GM19193 (cell line): ENCODE measurements around the gene MEG3.

ENCODE experiments used
- POLR2A ChIP-seq: IDR thresholded peaks from 4 replicates; pipeline ENCODE4 v1.6.1; 2011; ENCODE audit not compliant: insufficient read depth, insufficient read length; ENCODE audit errors: extremely low read depth

Gene MEG3

DNA sequence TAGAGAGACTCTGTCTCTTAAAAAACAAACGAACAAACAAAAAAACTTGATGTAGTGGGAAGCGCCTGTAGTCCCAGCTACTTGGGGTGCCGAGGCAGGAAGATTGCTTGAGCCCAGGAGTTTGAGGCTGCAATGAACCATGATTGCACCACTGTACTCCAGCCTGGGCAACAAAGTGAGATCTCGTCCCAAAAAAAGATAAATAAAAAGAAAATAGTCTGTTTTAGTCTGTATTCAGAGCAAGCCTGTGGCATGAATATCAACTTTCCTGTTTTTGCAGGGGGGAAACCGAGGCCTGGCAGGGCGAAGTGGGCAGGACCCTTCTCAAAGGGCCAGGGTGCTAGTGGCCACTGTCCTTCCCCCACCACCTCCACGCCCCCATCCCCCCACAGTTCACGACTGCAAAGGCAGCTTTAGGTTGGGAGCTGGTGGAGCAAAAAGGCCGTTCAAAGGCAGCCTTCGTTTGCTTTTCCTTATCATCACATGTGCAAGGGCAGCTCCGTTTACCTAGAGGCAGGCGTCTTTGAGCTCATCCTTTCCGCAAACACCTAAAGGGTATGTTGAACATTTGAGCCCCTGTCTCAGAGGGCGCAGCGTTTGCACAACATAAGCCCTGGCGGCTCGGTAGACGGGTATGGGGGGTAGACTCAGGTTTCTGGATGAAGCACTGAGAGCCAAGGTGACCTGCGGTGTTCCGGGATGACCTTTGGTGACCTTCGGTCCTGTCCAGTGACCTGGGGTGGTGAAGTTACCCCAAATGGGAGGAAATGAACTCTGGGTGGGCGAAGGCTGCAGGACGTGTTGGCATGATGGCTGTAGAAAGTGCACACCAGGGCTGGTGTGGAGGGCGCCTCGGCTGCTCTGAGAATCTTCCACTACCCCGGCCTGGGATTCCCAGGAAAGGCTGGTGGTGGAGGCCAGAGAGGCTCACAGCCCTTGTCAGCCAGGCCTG, 8.7 kb upstream of the MEG3 start:
- TF ChIP-seq POLR2A: no peak

DNA sequence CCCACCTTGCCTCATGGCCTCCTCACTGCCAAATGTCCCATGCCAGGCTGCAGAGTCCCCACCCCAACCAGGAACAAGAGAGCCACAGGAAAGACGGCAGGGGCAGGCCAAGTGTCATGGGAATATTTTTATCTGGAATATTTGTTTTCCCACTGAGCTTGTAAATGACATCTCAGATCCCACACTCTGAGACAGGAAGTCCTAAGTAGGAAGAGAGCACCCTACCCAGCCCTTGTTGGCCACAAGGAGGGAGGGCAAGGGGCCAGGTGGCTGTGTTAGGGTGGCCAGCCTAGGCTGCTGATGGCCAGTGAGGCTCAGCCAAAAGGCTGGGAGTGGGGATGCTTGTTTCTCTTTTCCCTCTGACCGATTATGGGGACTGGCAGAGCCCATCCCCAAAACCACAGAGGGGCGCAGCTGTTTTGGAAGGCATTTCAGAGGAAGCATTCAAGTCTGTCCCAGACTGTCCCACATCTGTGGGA, 7.7 kb upstream of the MEG3 start:
- TF ChIP-seq POLR2A: no peak

DNA sequence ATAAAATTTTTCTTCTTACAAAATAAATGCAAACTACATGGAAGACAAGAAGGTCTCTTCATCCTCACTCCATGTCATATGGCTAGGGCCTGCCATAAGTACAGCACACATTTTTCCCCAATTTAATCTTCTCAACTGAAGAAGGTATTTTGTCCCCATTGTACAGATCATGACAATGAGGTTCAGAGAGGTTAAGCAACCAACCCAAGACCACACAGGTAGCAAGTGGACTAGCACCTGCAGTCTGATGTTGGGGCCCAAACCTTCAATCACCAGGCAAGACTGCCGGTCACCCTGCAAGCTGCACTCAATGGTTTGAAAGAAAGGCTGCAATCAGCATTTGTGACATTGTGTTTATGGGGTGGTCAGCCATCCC, 6.5 kb upstream of the MEG3 start:
- TF ChIP-seq POLR2A: no peak

DNA sequence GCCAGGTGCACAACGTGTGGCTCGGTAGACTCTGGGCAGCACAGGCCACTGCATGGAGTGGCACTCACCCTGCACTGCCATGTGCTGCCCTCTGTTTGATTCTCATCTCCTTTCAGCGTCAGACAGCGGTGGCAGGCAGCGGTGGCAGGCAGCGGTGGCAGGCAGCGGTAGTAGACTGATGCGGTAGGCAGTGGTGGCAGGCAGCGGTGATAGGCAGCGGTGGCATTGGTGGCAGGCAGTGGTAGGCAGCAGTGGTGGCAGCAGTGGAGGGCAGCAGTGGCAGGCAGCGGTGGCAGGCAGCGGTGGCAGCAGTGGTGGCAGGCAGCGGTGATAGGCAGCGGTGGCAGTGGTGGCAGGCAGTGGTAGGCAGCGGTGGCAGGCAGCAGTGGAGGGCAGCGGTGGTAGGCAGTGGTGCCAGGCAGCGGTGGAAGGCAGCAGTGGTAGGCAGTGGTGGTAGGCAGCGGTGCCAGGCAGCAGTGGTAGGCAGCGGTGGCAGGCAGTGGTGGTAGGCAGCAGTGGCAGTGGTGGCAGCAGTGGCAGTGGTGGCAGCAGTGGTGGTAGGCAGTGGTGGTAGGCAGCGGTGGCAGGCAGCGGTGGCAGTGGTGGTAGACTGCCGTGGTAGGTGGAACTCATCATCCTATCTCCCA, 6.0 kb upstream of the MEG3 start:
- no peak for TF ChIP-seq POLR2A

DNA sequence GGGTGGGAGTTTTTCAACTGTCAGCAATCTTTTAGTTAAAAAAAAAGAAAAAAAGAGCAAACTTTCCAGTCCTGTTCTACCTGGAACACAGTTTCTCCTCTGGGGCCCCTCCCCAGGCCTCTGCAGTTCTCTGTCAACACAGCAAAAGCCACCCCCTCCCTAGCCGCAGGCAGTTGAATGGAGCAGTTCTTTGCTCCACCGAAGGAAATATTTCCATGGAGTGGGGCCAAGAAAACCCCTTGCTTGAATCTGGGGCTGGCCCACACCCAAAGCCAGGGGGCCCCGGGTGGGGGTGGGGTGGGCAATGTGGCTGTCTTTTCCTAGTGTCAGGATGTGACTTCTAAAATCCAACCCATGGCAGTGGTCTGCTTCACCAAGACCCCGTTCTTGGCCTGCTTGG, 5.0 kb upstream of the MEG3 start:
- no peak for TF ChIP-seq POLR2A

DNA sequence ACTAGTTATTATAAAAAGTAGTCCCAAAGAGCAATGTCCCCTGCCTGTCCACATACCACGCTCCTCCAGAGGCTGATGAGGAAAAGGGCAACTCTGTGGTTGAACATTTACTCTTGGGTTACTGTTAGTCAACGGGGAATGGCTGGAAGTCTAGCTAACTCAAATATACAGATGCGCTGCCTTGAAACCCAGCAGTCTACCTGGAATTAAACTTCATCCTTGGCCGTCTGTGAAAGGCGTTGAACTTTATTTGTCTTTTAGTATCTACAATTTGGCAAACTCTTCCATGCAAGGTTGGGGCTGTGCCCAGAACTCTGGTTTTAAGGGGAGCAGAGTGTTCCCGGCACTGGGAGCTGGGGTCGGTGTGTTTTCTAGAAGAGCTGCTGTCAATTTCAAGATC, 3.9 kb upstream of the MEG3 start:
- TF ChIP-seq POLR2A: no peak

DNA sequence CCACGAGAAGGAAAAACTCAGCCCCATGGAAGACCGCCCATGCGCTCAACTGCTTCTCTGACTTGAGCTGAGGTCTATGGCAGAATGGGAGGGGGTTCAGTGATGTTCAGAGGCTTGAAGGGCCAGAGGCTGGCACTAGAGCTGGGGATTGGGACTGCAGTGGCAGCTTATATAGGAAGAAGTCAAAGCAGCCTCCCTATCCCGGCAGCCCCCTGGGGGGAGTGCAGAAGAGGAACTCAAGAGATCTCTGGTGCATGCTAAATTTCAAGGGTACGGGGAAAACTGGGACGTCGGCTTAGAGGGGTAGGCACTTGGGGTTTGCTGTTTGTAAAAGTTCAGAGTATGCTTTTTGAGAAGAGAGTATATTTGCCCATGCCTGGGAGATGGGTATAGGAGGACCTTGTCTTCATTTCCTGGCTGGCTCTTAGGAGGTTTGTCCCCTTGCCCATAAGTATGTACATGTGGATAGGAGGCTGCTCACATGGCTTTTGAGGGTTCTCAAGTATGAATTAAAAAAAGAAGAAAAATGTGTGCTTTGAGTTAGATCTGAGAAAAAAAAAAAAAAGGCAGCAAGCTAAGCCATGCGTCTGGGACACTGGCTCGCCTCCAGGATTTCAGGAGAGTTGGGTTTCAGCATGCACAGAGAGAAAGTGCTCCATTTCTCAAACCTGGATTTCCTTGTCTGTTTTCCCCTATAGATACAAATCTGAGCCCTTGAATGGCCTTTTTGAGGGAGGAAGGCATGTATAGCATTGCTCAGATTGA, 3.2 kb upstream of the MEG3 start:
- no peak for TF ChIP-seq POLR2A

DNA sequence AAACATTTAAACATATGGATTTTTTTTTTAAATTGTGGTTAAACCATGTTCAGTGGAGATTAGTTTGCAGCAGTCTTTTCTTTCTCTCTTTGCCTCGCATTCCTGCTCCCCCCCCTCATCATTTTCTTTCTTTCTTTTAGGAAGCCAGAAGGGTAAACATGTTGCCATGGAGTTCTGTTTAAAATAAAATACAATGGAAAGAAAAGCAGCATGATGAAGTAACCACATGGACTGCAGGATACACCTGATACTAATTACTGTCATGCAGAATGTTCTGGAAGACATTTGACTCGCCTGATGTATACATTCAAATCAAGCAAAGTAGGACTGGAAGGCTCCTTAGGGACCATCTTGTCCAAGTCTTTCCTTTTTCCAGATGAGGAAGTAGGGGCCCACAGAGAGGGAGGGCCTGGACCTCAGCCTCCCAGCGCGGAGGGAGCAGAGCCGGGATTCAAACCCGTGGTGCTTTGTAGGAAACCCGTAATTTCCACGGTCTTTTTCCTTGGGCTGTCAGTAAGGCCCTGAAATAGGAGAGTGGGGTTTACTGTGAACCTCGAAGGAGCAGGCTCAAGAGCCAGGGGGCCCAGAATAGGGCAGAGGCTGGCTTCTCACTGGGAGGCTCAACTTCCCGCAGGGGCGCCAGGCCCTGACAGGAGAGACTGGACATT, 2.4 kb upstream of the MEG3 start:
- TF ChIP-seq POLR2A: no peak

DNA sequence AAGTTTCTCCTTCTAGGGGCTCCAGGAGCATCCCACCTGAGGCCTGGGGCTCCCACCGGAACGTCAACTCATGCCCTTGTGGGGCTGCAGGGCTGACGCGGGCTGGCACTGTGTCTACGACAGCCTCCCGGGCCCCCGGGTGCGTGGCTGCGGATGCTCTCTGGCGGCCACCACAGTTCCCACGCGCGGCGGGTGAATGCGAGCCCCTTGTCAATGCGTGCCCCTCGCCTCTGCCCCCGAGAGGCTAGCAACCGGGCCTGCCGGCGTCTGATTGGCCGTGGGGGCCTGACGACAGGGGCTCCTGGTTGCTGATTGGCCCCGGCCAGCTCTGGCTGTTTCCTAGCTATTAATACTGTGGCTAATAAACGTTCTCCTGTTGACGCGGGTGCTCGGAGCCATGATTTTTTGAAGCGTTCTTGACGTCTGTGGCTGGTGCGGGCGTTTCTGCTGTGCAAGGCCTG, 1.8 kb upstream of the MEG3 start:
- no peak for TF ChIP-seq POLR2A

DNA sequence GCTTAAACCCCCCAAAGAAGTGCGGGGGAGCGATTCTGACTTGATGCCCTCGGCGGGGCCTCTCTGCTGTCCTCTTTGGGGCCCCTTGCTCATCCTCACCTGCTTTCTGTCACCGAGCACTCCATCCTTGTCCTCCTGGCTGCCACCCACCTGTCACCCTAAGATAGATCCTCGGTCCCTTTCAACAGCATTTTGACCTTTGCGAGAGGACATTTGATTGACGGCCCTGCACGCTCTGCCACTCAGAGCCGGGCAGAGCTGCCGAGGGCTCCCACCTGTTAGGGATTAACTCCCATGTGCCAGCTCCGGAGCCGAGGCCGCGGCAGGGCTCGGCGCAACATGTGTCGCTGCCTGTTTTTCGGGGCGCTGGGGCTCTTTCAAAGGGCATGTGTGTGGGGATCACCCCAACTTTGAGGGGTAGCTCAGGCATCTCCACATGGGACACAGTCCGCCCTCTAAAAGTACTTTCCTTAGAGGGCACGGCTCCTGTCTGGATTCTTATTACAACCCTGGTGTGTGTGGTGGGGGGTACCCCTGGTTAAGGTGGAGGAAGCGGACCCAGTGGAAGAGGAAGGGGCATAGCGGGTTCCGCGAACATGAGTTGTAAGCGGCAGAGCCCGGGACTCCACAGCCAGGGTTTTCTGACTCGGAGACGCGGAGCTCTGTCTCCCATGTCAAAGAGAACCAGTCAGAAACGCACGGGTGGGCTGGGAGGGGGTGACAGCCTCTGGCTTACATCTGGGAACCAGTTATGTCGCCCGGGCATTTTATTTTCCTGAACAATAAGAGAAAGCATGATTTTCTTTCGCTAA, 811 bp upstream of the MEG3 start:
- no peak for TF ChIP-seq POLR2A

DNA sequence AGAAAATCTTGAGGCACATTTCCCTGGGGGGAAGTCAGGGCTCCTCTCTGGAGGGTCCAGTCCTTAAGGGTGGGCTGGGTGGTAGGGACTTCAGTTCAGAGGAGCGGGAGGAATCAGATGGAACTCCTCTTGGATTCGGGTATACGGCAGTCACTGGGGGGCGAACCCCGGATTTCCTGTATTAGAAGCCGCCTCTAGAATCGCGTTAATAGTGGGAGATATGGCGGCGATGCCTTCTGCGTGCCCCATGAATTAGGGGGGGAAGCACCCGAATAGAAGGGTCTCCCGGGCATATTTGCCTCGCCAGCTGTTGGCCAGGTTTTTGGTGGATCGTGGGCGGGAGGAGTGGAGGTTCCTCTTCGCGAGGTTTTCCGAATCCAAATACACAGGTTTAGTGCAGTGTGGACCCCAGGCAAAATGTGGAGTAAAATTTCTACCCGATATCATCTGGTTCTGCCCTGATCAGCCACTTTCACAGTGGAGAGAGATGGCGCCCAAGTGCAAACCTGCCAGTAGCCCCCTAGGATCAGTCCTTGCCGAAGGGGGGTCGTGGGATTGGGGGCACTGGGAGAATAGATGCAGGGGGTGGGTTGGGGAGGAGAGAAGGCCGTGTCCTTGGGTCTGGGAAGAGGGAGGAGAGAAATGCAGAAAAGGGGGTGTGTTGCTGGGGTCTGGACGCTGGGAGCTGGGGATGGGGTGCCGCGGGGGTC, 628 bp downstream of the MEG3 start:
- TF ChIP-seq POLR2A: no peak

DNA sequence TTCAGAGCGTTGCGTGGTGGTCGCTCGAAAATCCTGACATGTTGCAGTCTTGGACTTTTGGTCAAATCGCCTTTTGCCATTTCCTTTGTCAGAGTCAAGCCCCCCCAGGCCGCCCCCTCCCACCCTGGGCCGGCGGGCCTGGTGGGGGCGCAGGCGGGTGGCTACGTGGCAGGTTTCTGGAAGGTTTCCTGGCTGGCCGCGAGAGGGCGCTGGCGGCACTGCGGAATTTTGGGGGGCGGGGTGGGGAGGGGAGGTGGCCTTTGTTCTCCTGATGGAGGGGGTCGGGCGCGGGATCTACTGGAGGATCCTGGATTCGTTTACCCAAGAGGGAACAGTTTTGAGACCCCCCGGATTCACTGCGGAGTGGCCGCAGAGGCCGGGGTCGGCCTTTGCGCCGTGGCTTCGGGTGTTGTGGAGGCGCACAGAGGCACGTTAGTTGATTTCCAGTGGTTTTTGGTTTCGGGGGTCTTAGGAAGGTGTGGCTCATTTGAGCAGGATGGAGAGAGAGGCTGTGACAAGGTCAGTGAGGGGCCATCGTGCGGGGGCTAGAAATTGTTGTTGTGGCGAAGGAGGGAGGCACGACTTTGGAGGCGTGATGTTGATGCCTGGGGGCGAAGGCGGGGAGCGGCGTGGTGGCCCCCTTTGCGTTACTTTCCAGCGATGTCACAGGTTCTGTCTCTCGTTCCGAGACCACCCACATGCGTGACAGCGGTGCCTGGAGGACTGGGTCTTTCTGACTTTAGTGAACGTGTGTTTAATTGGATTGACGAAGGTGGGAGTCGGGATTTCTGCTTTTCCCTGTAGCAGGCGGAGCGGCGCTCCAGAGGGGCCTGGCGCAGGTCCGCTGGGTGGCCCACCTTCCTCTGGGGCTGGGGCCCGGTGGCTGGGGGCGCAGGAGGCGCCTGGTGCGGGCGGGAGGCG, 1.4 kb downstream of the MEG3 start:
- no peak for TF ChIP-seq POLR2A
